H1 (cell line): Measurements from ENCODE around the gene SYT17. TPM values are rescaled to one million over a fixed set of nuclear protein-coding genes. Genes with fewer than 3 reads are reported as not detected.

Experiments used
- ASH2L ChIP-seq: fragments of 200-600, 300-600 bp; sonication (generic); IDR thresholded peaks from one replicate; pipeline ENCODE4 v1.7.1; 2017; ENCODE audit warnings: low read length
- BRCA1 ChIP-seq: IDR thresholded peaks from 2 replicates; pipeline ENCODE4 v1.6.1; 2012; ENCODE audit warnings: low read depth, low read length, improper control_type of control experiment
- CBX5 ChIP-seq: fragments of 300-800, 300-1000 bp; sonication (generic); IDR thresholded peaks from 2 replicates; pipeline ENCODE4 v1.7.1; 2016; ENCODE audit warnings: antibody characterized with exemption, low read length, low read depth
- CHD1 ChIP-seq: IDR thresholded peaks from 2 replicates; pipeline ENCODE4 v1.6.1; 2012; ENCODE audit warnings: low read depth, low read length, improper control_type of control experiment
- CREB1 ChIP-seq: IDR thresholded peaks from 2 replicates; pipeline ENCODE4 v1.6.1; 2012; ENCODE audit warnings: inconsistent platforms
- EGR1 ChIP-seq: IDR thresholded peaks from 2 replicates; pipeline ENCODE4 v1.6.1; 2011; ENCODE audit warnings: low read depth, low read length, borderline replicate concordance
- EP300 ChIP-seq, 2 experiments: IDR thresholded peaks; 1 replicate in 1 of 2; 2 replicates in 1 of 2; pipeline ENCODE4 v1.6.1; 2011 to 2012; ENCODE audit warnings: low read depth in 2 of 2, low read length in 2 of 2, mild to moderate bottlenecking in 2 of 2, borderline replicate concordance in 1 of 2, inconsistent platforms in 1 of 2, moderate library complexity in 1 of 2
- EZH2 ChIP-seq: fragments of 200-600 bp; sonication (generic); IDR thresholded peaks from 2 replicates; pipeline ENCODE4 v1.7.1; 2012; ENCODE audit warnings: low read depth, mild to moderate bottlenecking, moderate library complexity, low read length, inconsistent platforms; ENCODE audit not compliant: severe bottlenecking
- FOSL1 ChIP-seq: IDR thresholded peaks from 2 replicates; pipeline ENCODE4 v1.6.1; 2011; ENCODE audit warnings: mild to moderate bottlenecking, low read depth, low read length, moderate library complexity; ENCODE audit not compliant: insufficient read depth
- GTF2F1 ChIP-seq: IDR thresholded peaks from 2 replicates; pipeline ENCODE4 v1.6.1; 2012; ENCODE audit warnings: low read depth, low read length, improper control_type of control experiment, borderline replicate concordance
- HDAC6 ChIP-seq: IDR thresholded peaks from one replicate; pipeline ENCODE4 v1.7.1; 2012; ENCODE audit warnings: low read depth, mild to moderate bottlenecking, inconsistent platforms, low read length, moderate library complexity
- JUN ChIP-seq: IDR thresholded peaks from 2 replicates; pipeline ENCODE4 v1.6.1; 2011; ENCODE audit warnings: low read depth, mild to moderate bottlenecking, improper control_type of control experiment, low read length
- KDM1A ChIP-seq: fragments of 200-600, 300-600 bp; sonication (generic); IDR thresholded peaks from 2 replicates; pipeline ENCODE4 v1.7.1; 2016; ENCODE audit warnings: mild to moderate bottlenecking, low read length, borderline replicate concordance
- KDM4A ChIP-seq: IDR thresholded peaks from one replicate; pipeline ENCODE4 v1.7.1; 2012; ENCODE audit warnings: low read depth, mild to moderate bottlenecking, moderate library complexity, low read length, inconsistent platforms; ENCODE audit not compliant: severe bottlenecking
- KDM5A ChIP-seq: fragments of 200-600 bp; IDR thresholded peaks from 2 replicates; pipeline ENCODE4 v1.7.1; 2012; ENCODE audit warnings: mild to moderate bottlenecking, low read length, inconsistent platforms, mixed read lengths
- NANOG ChIP-seq: IDR thresholded peaks from 2 replicates; pipeline ENCODE4 v1.6.1; 2011; ENCODE audit warnings: low read length, low read depth, mild to moderate bottlenecking, inconsistent platforms; ENCODE audit not compliant: insufficient read depth, poor library complexity, severe bottlenecking
- POU5F1 ChIP-seq: IDR thresholded peaks from 2 replicates; pipeline ENCODE4 v1.6.1; 2011; ENCODE audit warnings: low read depth, mild to moderate bottlenecking, low read length, moderate library complexity
- SIN3A ChIP-seq, 2 experiments: IDR thresholded peaks in 1 of 2; conservative IDR thresholded peaks in 1 of 2; 2 replicates each; pipeline ENCODE4 v1.6.1; 2011 to 2012; ENCODE audit warnings: low read length in 2 of 2, improper control_type of control experiment in 1 of 2, low read depth in 1 of 2, mild to moderate bottlenecking in 1 of 2
- SIRT6 ChIP-seq: IDR thresholded peaks from one replicate; pipeline ENCODE4 v1.7.1; 2012; ENCODE audit warnings: low read length, inconsistent platforms
- SIX5 ChIP-seq: IDR thresholded peaks from 2 replicates; pipeline ENCODE4 v1.6.1; 2011; ENCODE audit warnings: mild to moderate bottlenecking, low read depth, low read length
- SP1 ChIP-seq: IDR thresholded peaks from 2 replicates; pipeline ENCODE4 v1.6.1; 2011; ENCODE audit warnings: low read depth, low read length
- SUZ12 ChIP-seq: fragments of 200-600 bp; sonication (generic); IDR thresholded peaks from 2 replicates; pipeline ENCODE4 v1.6.1; 2012; ENCODE audit warnings: mild to moderate bottlenecking, inconsistent platforms, low read length, moderate library complexity, mixed read lengths
- TEAD4 ChIP-seq: IDR thresholded peaks from 2 replicates; pipeline ENCODE4 v1.6.1; 2012; ENCODE audit warnings: low read depth, low read length, inconsistent platforms, mixed read lengths
- polyA plus RNA-seq, 7 experiments: library from polyadenylated mRNA; depleted of rRNA in 3 of 7; stranded (reverse) in 5 of 7; unstranded in 2 of 7; fragments of >200 nt in 5 of 7; fragments of 200-250 nt in 2 of 7; gene quantifications; 1 replicate in 5 of 7; 2 replicates in 1 of 7; 4 replicates in 1 of 7; pipeline versions ENCODE4 v1.2.1 to v1.2.3, GENCODE V29; 2011 to 2013; ENCODE audit warnings: missing spikeins in 2 of 7, mixed read lengths in 2 of 7
- total RNA-seq: library from RNA; stranded (reverse); fragmentation: NEBNext Ultra II Directional; extraction: Animal tissue kit (Norgen Biotek cat#: 25700); gene quantifications from 2 replicates; pipeline ENCODE4 v1.2.1, GENCODE V29; 2021
- TF ChIP-seq, protein P1 (sequence below): IDR thresholded peaks from 2 replicates; pipeline ENCODE4 v1.6.1; 2011; ENCODE audit warnings: low read length, improper control_type of control experiment
- TF ChIP-seq, protein P2 (sequence below): IDR thresholded peaks from 2 replicates; pipeline ENCODE4 v1.6.1; 2012; ENCODE audit warnings: inconsistent platforms

SYT17 gene
- total and polyA plus RNA-seq, 2 of the 8 experiments (the other 6 are each of a cell fraction or from before 2014, with no cell fraction given), result 5.8 to 18.1 TPM

DNA sequence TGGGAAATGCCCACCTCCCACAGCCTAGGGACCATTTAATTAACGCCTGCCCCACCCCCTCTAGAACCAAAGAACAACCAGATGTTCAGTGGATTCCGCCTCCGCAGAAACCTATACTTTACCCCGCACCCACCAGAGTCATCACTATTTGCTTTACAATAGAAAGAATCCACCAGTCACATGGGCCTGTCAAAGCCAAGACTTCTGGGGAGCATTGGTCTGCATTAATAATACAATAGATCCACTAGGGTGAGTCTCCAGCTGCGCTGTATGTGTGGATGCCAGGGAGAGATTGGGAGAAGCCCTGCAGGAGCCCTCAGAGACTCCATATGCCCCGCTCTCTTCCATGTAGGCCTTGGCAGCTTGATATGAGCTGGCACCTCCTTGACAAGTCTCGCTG lies 148.8 kb downstream of the SYT17 start (continued):
- TF ChIP-seq SP1, result no peak
- TF ChIP-seq SIX5, result no peak
- TF ChIP-seq CBX5, result no peak
- TF ChIP-seq, protein P1, sequence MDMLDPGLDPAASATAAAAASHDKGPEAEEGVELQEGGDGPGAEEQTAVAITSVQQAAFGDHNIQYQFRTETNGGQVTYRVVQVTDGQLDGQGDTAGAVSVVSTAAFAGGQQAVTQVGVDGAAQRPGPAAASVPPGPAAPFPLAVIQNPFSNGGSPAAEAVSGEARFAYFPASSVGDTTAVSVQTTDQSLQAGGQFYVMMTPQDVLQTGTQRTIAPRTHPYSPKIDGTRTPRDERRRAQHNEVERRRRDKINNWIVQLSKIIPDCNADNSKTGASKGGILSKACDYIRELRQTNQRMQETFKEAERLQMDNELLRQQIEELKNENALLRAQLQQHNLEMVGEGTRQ, result peak; percentile 72
- TF ChIP-seq HDAC6, result no peak
- no peak for TF ChIP-seq CREB1
- no peak for TF ChIP-seq JUN
- no peak for TF ChIP-seq SUZ12
- peak; percentile 75 for TF ChIP-seq EGR1
- no peak for TF ChIP-seq NANOG
- TF ChIP-seq, protein P2, sequence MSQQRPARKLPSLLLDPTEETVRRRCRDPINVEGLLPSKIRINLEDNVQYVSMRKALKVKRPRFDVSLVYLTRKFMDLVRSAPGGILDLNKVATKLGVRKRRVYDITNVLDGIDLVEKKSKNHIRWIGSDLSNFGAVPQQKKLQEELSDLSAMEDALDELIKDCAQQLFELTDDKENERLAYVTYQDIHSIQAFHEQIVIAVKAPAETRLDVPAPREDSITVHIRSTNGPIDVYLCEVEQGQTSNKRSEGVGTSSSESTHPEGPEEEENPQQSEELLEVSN, result no peak
- no peak for TF ChIP-seq KDM4A
- TF ChIP-seq SIRT6, result no peak
- TF ChIP-seq CHD1, result no peak
- TF ChIP-seq TEAD4, result 0 out of 2 replicates have a peak, but pooled peaks have one; percentile 40
- no peak for TF ChIP-seq ASH2L
- no peak for TF ChIP-seq GTF2F1
- TF ChIP-seq KDM5A, result no peak
- TF ChIP-seq BRCA1, result no peak
- TF ChIP-seq FOSL1, result no peak
- no peak for TF ChIP-seq KDM1A
- no peak for TF ChIP-seq POU5F1
- TF ChIP-seq EZH2, result no peak
- peak in 1 of 2 experiments; percentile 59; a peak in 1 of 3 replicates for TF ChIP-seq EP300 (IDR thresholded peaks at IDR 0.05; ENCODE audit: borderline replicate concordance in 1 of 2, low read depth in 2 of 2, low read length in 2 of 2)
- 0 out of 4 replicates have a peak, but pooled peaks of 1 of the 2 experiments have one; percentile 24 for TF ChIP-seq SIN3A (conservative IDR thresholded peaks at IDR 0.05 in 1 of 2, IDR thresholded peaks at IDR 0.05 in 1 of 2; ENCODE audit: low read depth in 1 of 2, low read length in 2 of 2)
